ENCODE results near the gene INTS15. TPM values are rescaled to one million over a fixed set of nuclear protein-coding genes. Genes with fewer than 3 reads are reported as not detected.
A peak's percentile ranks its signal among the peaks of the same experiment; 100 is the strongest.

Gene INTS15
- total and polyA plus RNA-seq, 8 donors: 12.4 to 23.0 (median 14.8) TPM

DNA sequence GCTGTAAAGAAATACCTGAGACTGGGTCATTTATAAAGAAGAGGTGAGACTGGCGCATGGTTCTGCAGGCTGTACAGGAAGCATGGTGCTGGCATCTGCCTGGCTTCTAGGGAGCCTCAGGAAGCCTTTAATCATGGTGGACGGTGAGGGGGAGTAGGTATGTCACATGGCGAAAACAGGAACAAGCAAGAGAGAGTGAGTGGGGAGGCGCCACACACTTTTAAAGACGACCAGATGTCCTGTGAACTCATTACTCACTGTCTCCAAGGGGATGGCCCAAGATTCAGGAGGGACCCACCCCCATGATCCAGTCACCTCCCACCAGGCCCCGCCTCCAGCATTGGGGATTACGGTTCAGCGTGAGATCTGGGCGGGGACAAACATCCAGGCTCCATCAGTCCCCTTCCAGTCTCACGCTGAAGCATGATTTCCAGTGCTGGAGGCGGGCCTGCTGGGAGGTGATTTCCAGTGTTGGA, 50.5 kb downstream of the INTS15 start:
- TF ChIP-seq, protein P1, sequence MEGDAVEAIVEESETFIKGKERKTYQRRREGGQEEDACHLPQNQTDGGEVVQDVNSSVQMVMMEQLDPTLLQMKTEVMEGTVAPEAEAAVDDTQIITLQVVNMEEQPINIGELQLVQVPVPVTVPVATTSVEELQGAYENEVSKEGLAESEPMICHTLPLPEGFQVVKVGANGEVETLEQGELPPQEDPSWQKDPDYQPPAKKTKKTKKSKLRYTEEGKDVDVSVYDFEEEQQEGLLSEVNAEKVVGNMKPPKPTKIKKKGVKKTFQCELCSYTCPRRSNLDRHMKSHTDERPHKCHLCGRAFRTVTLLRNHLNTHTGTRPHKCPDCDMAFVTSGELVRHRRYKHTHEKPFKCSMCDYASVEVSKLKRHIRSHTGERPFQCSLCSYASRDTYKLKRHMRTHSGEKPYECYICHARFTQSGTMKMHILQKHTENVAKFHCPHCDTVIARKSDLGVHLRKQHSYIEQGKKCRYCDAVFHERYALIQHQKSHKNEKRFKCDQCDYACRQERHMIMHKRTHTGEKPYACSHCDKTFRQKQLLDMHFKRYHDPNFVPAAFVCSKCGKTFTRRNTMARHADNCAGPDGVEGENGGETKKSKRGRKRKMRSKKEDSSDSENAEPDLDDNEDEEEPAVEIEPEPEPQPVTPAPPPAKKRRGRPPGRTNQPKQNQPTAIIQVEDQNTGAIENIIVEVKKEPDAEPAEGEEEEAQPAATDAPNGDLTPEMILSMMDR (IDR thresholded peaks at IDR 0.05): no peak
- Histone ChIP-seq H3K27ac (no peak overlapping the region), H3K36me3 (peaks cover 0 to 28% (median 10%) of the 10 kb centered on the region in 3 donors), H3K27me3 (no peaks in the 10 kb centered on the region), H3K4me1 (peaks cover 0 to 8% (median 3%) of the 10 kb centered on the region in 3 donors), H3K9me3 (no peaks in the 10 kb centered on the region), H3K4me3 (no peak overlapping the region)
- ATAC-seq (peak in 1 of 4 donors; percentile 17), DNase-seq (no peak), FAIRE-seq (no peak)
- intact Hi-C loops (cut with DNase I): no loop called here
- WGBS, 2 donors: 79 to 84% methylated on average over 11 of the region's 11 CpGs

DNA sequence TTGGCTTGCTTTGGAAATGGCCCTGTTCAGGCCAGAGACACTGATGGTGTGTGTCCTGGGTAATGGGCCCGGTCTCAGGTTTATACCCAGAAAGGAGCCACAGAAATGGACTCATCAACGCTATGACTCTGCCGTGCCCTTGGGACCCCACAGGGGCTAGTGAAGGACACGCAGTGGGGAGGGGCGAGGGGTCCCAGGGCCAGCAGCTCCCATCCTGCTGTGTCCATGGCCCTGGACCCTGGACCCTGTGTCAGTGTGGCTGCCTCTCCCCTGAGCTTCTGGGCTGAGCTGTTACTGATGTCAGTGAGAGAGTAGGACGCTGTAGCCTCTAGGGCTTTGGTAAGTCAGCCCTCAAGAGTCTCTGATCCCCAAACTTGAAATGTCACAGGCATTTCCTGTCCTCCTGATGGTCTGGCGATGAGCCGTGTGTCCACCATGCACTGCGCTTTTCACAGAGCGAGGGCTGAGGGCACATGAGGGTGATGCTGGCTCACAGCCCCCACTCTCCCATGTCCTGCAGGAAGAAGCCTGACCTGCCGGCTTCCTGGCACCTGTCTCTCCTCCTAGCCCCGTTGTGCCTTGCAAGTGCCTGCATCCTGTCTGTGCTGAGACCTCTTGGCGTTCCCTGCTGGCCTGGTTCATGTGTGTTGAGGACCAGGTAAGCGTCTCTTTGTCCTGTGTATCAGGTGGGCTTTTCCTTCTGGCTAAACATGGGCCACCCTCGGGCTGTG, 51.6 kb downstream of the INTS15 start:
- TF ChIP-seq, protein P1 (IDR thresholded peaks at IDR 0.05): no peak
- intact Hi-C loops (cut with DNase I): no loop called here
- FAIRE-seq: no peak

DNA sequence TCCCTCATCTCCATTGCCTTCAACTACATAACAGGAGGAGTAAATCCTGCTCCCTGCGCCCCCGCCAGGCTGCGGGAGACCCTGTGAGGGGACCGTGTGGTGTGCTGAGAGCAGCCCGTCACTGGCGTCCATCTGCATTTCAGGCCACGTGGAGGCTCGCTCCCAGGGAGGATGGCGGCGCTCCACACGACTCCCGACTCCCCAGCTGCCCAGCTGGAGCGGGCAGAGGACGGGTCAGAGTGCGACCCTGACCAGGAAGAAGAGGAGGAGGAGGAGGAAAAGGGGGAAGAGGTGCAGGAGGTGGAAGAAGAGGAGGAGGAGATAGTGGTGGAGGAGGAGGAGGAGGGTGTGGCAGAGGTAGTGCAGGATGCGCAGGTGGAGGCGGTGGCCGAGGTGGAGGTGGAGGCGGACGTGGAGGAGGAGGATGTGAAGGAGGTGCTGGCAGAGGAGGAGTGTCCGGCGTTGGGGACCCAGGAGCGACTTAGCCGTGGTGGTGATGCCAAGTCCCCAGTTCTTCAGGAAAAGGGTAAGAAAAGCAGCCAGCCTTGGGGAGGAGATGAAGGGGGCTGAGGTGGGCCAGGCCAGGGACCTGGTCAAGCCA, 52.5 kb downstream of the INTS15 start:
- Histone ChIP-seq H3K4me1 (peaks cover 0 to 4% (median 0%) of the 10 kb centered on the region in 3 donors), H3K9me3 (no peaks in the 10 kb centered on the region), H3K27me3 (no peaks in the 10 kb centered on the region), H3K36me3 (peaks cover 0 to 28% (median 11%) of the 10 kb centered on the region in 3 donors), H3K4me3 (no peak overlapping the region), H3K27ac (no peak overlapping the region)
- 93 to 94% methylated on average over 24 of the region's 24 CpGs for WGBS, 2 donors
- DNase-seq (no peak), ATAC-seq (no peak), FAIRE-seq (no peak)
- TF ChIP-seq, protein P1 (IDR thresholded peaks at IDR 0.05): no peak
- intact Hi-C loops (cut with DNase I): no loop called here

More for the DNA sequence above, 51.6 kb downstream of the INTS15 start:
- H3K36me3 ChIP-seq: peaks cover 0 to 28% (median 11%) of the 10 kb centered on the region in 3 donors
- peaks cover 0 to 5% (median under 1%) of the 10 kb centered on the region in 3 donors for H3K4me1 ChIP-seq
- H3K27ac ChIP-seq: no peak overlapping the region
- no peaks in the 10 kb centered on the region for H3K9me3 ChIP-seq
- DNase-seq (no peak), ATAC-seq (no peak)
- H3K27me3 ChIP-seq: no peaks in the 10 kb centered on the region
- 88 to 91% methylated on average over 15 of the region's 15 CpGs for WGBS, 2 donors
- H3K4me3 ChIP-seq: no peak overlapping the region

DNA sequence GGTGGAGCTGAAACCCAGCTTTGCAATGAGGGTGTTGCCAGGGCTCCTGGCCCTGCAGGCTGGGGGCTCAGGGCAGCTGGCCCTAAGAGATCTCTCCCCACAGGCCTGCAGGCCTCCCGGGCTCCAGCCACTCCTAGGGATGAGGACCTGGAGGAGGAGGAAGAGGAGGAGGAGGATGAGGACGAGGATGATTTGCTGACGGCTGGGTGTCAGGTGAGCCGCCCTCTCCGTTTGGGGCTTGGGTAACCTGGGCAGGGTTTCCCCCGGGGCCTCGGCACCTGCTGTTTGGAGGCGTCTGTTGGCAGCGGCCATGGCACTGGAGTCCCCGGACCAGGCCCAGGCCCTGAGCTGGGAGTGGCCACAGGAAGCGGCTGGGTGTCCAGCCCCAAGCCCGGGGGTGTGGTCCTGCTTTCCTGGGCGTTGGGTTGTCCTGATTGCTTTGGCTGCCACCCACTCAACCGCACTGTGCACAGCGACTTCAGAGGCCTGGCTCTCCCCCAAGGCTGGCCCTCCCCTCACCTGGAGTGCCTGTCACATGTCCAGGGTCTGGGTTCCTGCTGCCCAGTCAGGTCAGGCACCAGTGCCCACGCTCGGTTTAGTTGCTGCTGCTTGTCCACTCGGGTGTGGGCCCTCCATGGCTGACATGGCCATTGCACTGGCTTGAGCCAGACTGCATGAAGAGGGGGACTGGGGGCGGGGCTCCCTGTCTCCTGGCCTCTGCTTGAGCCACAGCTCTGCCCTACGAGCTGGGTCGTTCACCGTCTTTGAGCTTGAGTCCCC, 53.2 kb downstream of the INTS15 start:
- H3K36me3 ChIP-seq: peaks cover 0 to 28% (median 11%) of the 10 kb centered on the region in 3 donors
- H3K27ac ChIP-seq: no peak overlapping the region
- H3K9me3 ChIP-seq: no peaks in the 10 kb centered on the region
- DNase-seq: peak in 1 of 6 donors; percentile 83
- WGBS, 2 donors: 88 to 90% methylated on average over 21 to 22 of the region's 22 CpGs
- H3K27me3 ChIP-seq: no peaks in the 10 kb centered on the region
- H3K4me1 ChIP-seq: peaks cover 0 to 4% (median 0%) of the 10 kb centered on the region in 3 donors
- FAIRE-seq: no peak
- TF ChIP-seq, protein P1 (IDR thresholded peaks at IDR 0.05): no peak
- no peak overlapping the region for H3K4me3 ChIP-seq
- intact Hi-C loops (cut with DNase I): no loop called here
- no peak for ATAC-seq

Measured in pancreas (tissue), 10 donors.